GM18873 (cell line): ENCODE measurements around the gene PPP6R3.

Experiments used
- ATAC-seq: cut with Tn5 transposase; IDR thresholded peaks from one replicate; pipeline ENCODE4 v1.9.1; 2021; ENCODE audit warnings: mild to moderate bottlenecking, moderate library complexity, moderate number of reproducible peaks; ENCODE audit not compliant: unreplicated experiment, low FRiP score

Gene PPP6R3

GRCh38 chr11:68480852-68481510, 20.4 kb downstream of the PPP6R3 start:
- ATAC-seq: no peak

GRCh38 chr11:68481579-68482240, 21.2 kb downstream of the PPP6R3 start:
- no peak for ATAC-seq

GRCh38 chr11:68488623-68489022, 28.1 kb downstream of the PPP6R3 start:
- no peak for ATAC-seq

GRCh38 chr11:68495220-68495729, 34.7 kb downstream of the PPP6R3 start:
- ATAC-seq: no peak

GRCh38 chr11:68495872-68496271, 35.3 kb downstream of the PPP6R3 start:
- ATAC-seq: no peak

- ATAC-seq: no peak
Measured at GRCh38 chr11:68497761-68498160, 37.2 kb downstream of the PPP6R3 start.

- no peak for ATAC-seq
Measured at GRCh38 chr11:68498321-68498720, 37.8 kb downstream of the PPP6R3 start.

- ATAC-seq: no peak
Measured at GRCh38 chr11:68498903-68499883, 38.6 kb downstream of the PPP6R3 start.

- ATAC-seq: no peak
Measured at GRCh38 chr11:68500206-68500605, 39.7 kb downstream of the PPP6R3 start.

- no peak for ATAC-seq
Measured at GRCh38 chr11:68501813-68502212, 41.3 kb downstream of the PPP6R3 start.

- ATAC-seq: no peak
Measured at GRCh38 chr11:68503251-68503687, 42.7 kb downstream of the PPP6R3 start.

- no peak for ATAC-seq
Measured at GRCh38 chr11:68503792-68504191, 43.2 kb downstream of the PPP6R3 start.

GRCh38 chr11:68504432-68505066, 44.0 kb downstream of the PPP6R3 start:
- no peak for ATAC-seq

GRCh38 chr11:68505596-68505995, 45.0 kb downstream of the PPP6R3 start:
- ATAC-seq: no peak

GRCh38 chr11:68506908-68507307, 46.4 kb downstream of the PPP6R3 start:
- ATAC-seq: no peak

- no peak for ATAC-seq
Measured at GRCh38 chr11:68508425-68508824, 47.9 kb downstream of the PPP6R3 start.

- ATAC-seq: no peak
Measured at GRCh38 chr11:68509066-68509465, 48.5 kb downstream of the PPP6R3 start.

- no peak for ATAC-seq
Measured at GRCh38 chr11:68513930-68514487, 53.5 kb downstream of the PPP6R3 start.

- no peak for ATAC-seq
Measured at GRCh38 chr11:68517121-68517741, 56.7 kb downstream of the PPP6R3 start.

- no peak for ATAC-seq
Measured at GRCh38 chr11:68518191-68518590, 57.6 kb downstream of the PPP6R3 start.
